Karpas-422 (cell line): Measurements from ENCODE around the gene FAM222A. TPM values are rescaled to one million over a fixed set of nuclear protein-coding genes. Genes with fewer than 3 reads are reported as not detected.

Source experiments
- DNase-seq: peaks from one replicate; pipeline ENCODE4 v3.0.0-alpha.2; 2015
- H2AFZ ChIP-seq: fragments of 200-600 bp; sonication (generic); 2 replicates; pipeline ENCODE4 v1.6.1; 2014; ENCODE audit warnings: antibody characterized with exemption, low read length, mixed read lengths
- H3K27ac ChIP-seq: fragments of 200-600 bp; sonication (generic); 2 replicates; pipeline ENCODE4 v1.5.1; 2014; ENCODE audit warnings: mild to moderate bottlenecking, low read length, moderate library complexity
- H3K27me3 ChIP-seq: fragments of 200-600 bp; sonication (generic); 2 replicates; pipeline ENCODE4 v1.6.1; 2014; ENCODE audit warnings: low read length, mixed read lengths
- H3K36me3 ChIP-seq: fragments of 200-600 bp; sonication (generic); 2 replicates; pipeline ENCODE4 v1.6.1; 2014; ENCODE audit warnings: low read length, mixed read lengths; ENCODE audit not compliant: insufficient read depth
- H3K4me1 ChIP-seq: fragments of 200-600 bp; sonication (generic); 2 replicates; pipeline ENCODE4 v1.6.1; 2014; ENCODE audit warnings: mild to moderate bottlenecking, low read length, mixed read lengths
- H3K4me2 ChIP-seq: fragments of 200-600 bp; sonication (generic); 2 replicates; pipeline ENCODE4 v1.6.1; 2014; ENCODE audit warnings: low read length, low read depth, mild to moderate bottlenecking; ENCODE audit not compliant: poor library complexity, severe bottlenecking
- H3K4me3 ChIP-seq: fragments of 200-600 bp; sonication (generic); 2 replicates; pipeline ENCODE4 v1.5.1; 2014; ENCODE audit warnings: mild to moderate bottlenecking, antibody characterized with exemption, low read length, mixed read lengths
- H3K79me2 ChIP-seq: fragments of 200-600 bp; sonication (generic); 2 replicates; pipeline ENCODE4 v1.6.1; 2014; ENCODE audit warnings: mild to moderate bottlenecking, low read length, mixed read lengths
- H3K9ac ChIP-seq: fragments of 200-600 bp; sonication (generic); 2 replicates; pipeline ENCODE4 v1.6.0; 2014; ENCODE audit warnings: low read length
- H3K9me2 ChIP-seq: fragments of 200-600 bp; sonication (generic), shearing (Covaris generic); replicated peaks from 2 replicates; pipeline ENCODE4 v1.6.0; 2014; ENCODE audit warnings: mild to moderate bottlenecking, low read length, moderate library complexity; ENCODE audit not compliant: insufficient read depth
- H3K9me3 ChIP-seq: fragments of 300-700, 200-600 bp; sonication (generic); 2 replicates; pipeline ENCODE4 v1.6.1; 2014; ENCODE audit warnings: low read length, mixed read lengths
- H4K20me1 ChIP-seq: fragments of 200-600 bp; sonication (generic); 2 replicates; pipeline ENCODE4 v1.6.1; 2014; ENCODE audit warnings: mild to moderate bottlenecking, antibody characterized with exemption, low read length, low read depth; ENCODE audit not compliant: insufficient read depth
- total RNA-seq: library from RNA; depleted of rRNA; stranded (reverse); fragments of >200 nt; shearing (Covaris generic); gene quantifications from 2 replicates; pipeline ENCODE4 v1.2.3, GENCODE V29; 2014; ENCODE audit warnings: low replicate concordance

FAM222A gene
- total RNA-seq, 1 experiment from 2014 or later = 0.11 TPM

DNA sequence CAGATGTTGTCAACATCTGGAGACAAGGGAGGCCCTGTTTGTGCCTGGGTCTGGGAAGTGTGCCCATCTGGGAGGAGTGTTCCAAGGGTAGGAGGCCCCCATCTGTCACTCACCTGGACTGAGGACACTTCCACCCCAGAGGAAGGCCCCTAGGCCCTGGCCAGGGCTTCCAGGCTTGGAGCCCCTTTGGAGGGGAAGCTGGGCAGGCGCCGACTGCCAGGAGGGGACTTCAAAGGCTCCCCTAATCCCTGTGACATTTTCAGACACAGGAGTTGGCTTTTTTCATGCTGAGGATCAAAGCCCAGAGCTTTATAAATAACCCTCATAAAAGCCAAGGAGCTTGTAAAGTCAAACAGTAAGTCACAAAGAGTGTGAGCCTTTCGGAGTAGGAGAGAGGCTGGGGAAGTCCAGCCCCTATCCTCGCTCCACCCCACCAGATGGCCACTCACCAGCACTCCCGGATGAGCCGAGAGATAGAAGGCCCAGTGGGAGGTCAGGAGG is 17.6 kb upstream of the FAM222A start:
- Histone ChIP-seq H3K79me2 (no peaks in the 10 kb centered on the region), H3K4me2 (no peak overlapping the region)
- DNase-seq = no peak

DNA sequence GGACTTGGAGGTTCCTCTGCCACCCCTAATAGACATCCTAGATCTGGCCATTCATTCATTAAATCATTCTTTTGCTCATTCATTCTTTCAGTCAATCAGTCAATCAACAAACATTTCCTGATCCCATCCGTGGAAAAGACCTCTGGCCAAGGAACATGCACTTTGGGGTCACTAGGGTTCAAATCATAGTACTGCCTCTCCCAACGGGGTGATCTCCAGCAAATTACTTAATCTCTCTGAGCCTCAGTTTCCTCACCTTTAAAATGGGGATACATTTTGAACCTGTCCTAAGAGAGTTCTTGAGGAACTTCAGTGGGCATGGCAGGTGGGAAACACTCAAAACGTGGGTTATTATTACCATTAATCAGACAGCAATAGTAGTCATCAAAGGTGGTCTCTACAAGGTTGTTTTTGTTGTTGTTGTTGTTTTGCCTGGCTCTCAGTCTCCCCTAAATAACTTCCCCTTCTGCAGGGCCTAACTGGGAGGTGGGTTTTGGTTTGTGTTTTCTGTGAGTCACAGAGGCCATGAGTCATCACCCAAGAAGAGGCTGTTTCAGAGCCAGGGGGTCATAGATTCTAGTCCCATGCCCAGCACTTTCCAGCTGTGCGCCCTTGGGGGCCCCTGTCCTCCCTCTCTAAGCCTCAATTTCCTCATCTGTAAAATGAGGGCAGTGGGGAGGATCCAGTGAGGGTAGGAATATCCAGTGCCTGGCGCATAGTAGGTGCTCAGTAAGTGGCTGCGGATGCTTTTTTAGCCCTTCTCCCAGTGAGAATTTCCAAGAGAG is 16.9 kb upstream of the FAM222A start:
- no peak for DNase-seq
- no peaks in the 10 kb centered on the region for H4K20me1 ChIP-seq
- H2AFZ ChIP-seq = no peak overlapping the region
- H3K4me2 ChIP-seq = no peak overlapping the region
- no peak overlapping the region for H3K9ac ChIP-seq
- no peaks in the 10 kb centered on the region for H3K9me2 ChIP-seq
- H3K4me1 ChIP-seq = no peaks in the 10 kb centered on the region
- H3K27ac ChIP-seq = no peak overlapping the region
- no peak overlapping the region for H3K4me3 ChIP-seq
- no peaks in the 10 kb centered on the region for H3K9me3 ChIP-seq
- H3K36me3 ChIP-seq = no peaks in the 10 kb centered on the region
- no peaks in the 10 kb centered on the region for H3K79me2 ChIP-seq
- H3K27me3 ChIP-seq = no peaks in the 10 kb centered on the region

More for the DNA sequence above, 17.6 kb upstream of the FAM222A start:
- Histone ChIP-seq H2AFZ (no peak overlapping the region), H3K27ac (no peak overlapping the region), H3K9ac (no peak overlapping the region), H4K20me1 (no peaks in the 10 kb centered on the region), H3K9me2 (no peaks in the 10 kb centered on the region), H3K9me3 (no peaks in the 10 kb centered on the region), H3K36me3 (no peaks in the 10 kb centered on the region), H3K4me1 (no peaks in the 10 kb centered on the region), H3K27me3 (no peaks in the 10 kb centered on the region), H3K4me3 (no peak overlapping the region)

DNA sequence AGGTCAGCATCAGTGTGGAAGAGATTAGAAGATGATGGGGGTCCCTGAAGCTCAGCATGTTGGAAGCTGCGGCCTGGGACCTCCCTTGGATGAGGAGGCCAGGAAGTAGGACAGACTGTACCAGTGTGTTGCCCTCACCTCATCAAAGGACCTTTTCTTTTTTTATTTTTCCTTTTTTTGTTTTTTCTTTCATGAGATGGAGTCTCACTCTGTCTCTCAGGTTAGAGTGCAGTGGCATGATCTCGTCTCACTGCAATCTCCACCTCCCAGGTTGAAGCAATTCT is 16.4 kb upstream of the FAM222A start:
- Histone ChIP-seq H3K9me3 (no peaks in the 10 kb centered on the region), H3K4me2 (no peak overlapping the region), H3K9ac (no peak overlapping the region), H3K36me3 (no peaks in the 10 kb centered on the region), H3K27me3 (no peaks in the 10 kb centered on the region), H2AFZ (no peak overlapping the region), H3K4me3 (no peak overlapping the region), H3K27ac (no peak overlapping the region), H3K9me2 (no peaks in the 10 kb centered on the region), H3K79me2 (no peaks in the 10 kb centered on the region), H4K20me1 (no peaks in the 10 kb centered on the region), H3K4me1 (no peaks in the 10 kb centered on the region)
- no peak for DNase-seq

DNA sequence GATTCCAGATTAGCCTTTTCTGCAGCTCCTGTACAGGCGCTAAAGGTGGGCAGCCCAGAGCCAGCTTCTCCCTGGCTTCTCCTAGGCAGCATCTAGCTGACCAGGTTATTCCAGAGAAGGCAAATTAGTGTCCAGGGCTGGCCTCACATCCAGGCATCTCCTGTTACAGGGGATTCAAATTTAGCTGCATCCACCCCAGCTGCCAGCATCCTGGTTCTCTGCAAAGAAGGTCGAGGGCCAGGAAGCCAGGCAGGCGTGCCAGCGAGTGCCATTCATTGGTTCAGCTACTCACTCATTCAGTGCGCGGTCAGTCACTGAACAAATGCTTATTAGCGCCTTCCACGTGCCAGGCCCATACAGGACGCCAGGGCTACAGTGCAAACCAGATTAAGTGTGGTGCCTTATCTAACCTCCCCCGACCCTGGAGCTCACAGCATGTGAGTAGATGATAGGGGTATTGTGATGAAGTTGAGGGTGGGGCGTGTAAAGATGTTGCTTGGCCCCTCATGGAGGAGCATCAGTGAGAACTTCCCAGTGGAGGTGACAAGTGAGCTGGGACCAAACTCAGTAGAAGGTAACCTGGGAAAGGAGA is 15.7 kb upstream of the FAM222A start:
- no peak overlapping the region for H3K4me3 ChIP-seq
- no peak overlapping the region for H3K9ac ChIP-seq
- no peaks in the 10 kb centered on the region for H3K27me3 ChIP-seq
- H3K4me2 ChIP-seq = no peak overlapping the region
- H3K36me3 ChIP-seq = no peaks in the 10 kb centered on the region
- H3K9me2 ChIP-seq = no peaks in the 10 kb centered on the region
- no peaks in the 10 kb centered on the region for H3K79me2 ChIP-seq
- no peak for DNase-seq
- no peaks in the 10 kb centered on the region for H3K9me3 ChIP-seq
- no peaks in the 10 kb centered on the region for H3K4me1 ChIP-seq
- no peak overlapping the region for H3K27ac ChIP-seq
- no peaks in the 10 kb centered on the region for H4K20me1 ChIP-seq
- no peak overlapping the region for H2AFZ ChIP-seq

DNA sequence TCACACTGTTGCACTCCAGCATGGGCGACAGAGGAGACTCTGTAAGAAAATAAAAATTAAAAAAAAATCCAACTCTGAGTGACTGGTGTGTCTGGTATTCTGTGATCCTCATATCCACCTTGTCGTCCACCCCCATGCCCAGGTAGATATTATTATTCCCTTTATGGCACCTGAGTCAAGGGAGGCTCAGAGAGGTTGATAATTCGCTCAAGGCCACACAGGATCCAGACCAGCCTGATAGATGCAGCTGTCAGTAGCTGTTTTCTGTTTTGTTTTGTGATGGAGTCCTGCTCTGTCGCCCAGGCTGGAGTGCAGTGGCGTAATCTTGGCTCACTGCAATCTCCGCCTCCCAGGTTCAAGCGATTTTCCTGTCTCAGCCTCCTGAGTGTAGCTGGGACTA is 14.8 kb upstream of the FAM222A start:
- H3K4me2 ChIP-seq = no peak overlapping the region
- no peak overlapping the region for H3K9ac ChIP-seq
- no peaks in the 10 kb centered on the region for H3K79me2 ChIP-seq
- H3K27me3 ChIP-seq = no peaks in the 10 kb centered on the region
- no peaks in the 10 kb centered on the region for H3K9me2 ChIP-seq
- no peaks in the 10 kb centered on the region for H3K9me3 ChIP-seq
- no peaks in the 10 kb centered on the region for H4K20me1 ChIP-seq
- H3K36me3 ChIP-seq = no peaks in the 10 kb centered on the region
- no peak overlapping the region for H2AFZ ChIP-seq
- no peaks in the 10 kb centered on the region for H3K4me1 ChIP-seq
- no peak overlapping the region for H3K4me3 ChIP-seq
- H3K27ac ChIP-seq = no peak overlapping the region
- DNase-seq = no peak

DNA sequence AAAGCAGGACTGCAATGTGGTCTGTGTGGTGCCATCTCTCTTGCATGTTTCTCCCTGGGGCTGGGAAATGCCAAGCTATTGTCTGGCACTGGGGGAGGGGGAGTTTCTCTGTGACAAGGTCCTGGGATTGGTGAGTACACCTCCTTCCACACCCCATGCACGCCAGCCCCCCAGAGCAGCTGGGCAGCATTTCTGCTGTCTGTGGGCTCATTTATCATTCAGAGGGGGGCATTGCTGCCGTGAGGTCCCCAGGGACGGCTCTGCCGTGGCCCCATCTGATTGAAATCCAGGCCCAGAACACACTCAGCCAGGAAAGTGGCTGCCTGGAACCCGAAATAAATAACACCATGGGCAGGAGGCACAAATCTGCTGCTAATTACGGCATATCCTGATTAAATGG is 12.6 kb upstream of the FAM222A start:
- Histone ChIP-seq H3K9ac (no peak overlapping the region), H3K4me2 (no peak overlapping the region), H3K27ac (no peak overlapping the region), H2AFZ (no peak overlapping the region), H3K9me2 (no peaks in the 10 kb centered on the region), H4K20me1 (no peaks in the 10 kb centered on the region), H3K4me3 (no peak overlapping the region), H3K4me1 (no peaks in the 10 kb centered on the region), H3K9me3 (no peaks in the 10 kb centered on the region), H3K27me3 (no peaks in the 10 kb centered on the region), H3K79me2 (no peaks in the 10 kb centered on the region), H3K36me3 (no peaks in the 10 kb centered on the region)
- DNase-seq = no peak

DNA sequence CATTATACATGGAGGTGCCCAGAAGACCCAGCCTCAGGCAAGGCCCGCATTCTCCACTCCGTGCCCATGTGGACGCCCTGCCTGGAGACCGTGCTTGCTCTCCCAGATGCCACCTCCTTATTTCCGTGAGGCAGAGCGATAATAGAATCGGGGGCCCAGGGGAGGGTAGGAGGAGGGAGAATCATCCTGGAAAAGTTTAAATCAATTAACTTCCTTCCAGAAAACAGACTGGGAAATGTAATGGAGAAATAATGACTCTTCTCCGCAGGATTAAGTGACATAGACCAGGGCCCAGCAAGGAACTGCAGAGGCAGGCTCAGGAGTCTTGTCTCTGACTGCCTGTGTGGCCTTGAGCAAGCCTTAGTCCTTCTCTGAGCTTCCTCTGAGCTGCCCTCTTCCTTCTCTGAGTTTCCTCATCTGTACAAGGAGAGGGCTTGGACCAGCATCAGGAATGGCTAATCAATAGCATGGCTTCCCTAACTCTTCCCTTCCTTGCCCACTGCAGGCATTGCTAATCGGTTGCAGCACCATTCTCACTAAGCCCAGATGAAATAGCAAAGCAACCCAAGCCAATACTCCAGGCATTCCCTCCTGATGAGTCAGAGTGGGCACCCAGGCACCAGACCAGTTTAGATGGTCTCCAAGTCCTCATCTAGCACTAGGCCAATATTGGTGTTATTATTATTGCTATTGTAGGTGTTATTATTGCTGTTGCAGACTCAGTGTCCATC is 11.3 kb upstream of the FAM222A start:
- Histone ChIP-seq H3K4me1 (peaks cover 1% of the 10 kb centered on the region), H3K79me2 (no peaks in the 10 kb centered on the region), H3K9me3 (no peaks in the 10 kb centered on the region), H3K9me2 (no peaks in the 10 kb centered on the region), H4K20me1 (no peaks in the 10 kb centered on the region), H3K36me3 (no peaks in the 10 kb centered on the region), H2AFZ (no peak overlapping the region), H3K9ac (no peak overlapping the region), H3K27me3 (no peaks in the 10 kb centered on the region), H3K4me3 (no peak overlapping the region), H3K27ac (no peak overlapping the region), H3K4me2 (no peak overlapping the region)
- no peak for DNase-seq

DNA sequence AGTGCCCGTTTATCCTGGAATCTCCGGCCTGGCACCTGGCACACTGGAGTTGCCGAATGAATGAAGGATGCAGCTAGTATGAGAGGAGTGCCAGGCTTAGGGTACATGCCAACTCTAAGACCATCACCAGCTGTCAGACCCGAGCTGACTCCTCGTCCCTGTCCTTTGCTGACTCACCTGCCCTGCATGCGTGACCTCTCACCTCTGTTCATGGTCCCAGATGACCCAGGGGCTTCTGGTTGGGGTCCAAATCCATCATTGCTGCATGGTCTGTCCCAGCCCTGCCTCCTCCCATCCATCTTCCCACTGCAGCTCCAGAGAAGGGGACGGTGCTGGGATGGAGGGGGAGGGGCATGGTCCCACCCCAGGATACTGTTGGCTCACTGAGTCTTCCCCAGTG is 9.9 kb upstream of the FAM222A start:
- Histone ChIP-seq H3K27ac (no peak overlapping the region), H3K9ac (no peak overlapping the region), H3K4me1 (peaks cover 5% of the 10 kb centered on the region)

More for the DNA sequence above, 9.9 kb upstream of the FAM222A start:
- no peaks in the 10 kb centered on the region for H4K20me1 ChIP-seq
- no peaks in the 10 kb centered on the region for H3K27me3 ChIP-seq
- H3K79me2 ChIP-seq = no peaks in the 10 kb centered on the region
- no peaks in the 10 kb centered on the region for H3K9me3 ChIP-seq
- no peaks in the 10 kb centered on the region for H3K36me3 ChIP-seq
- no peak overlapping the region for H3K4me3 ChIP-seq
- no peak overlapping the region for H3K4me2 ChIP-seq
- no peak for DNase-seq
- no peak overlapping the region for H2AFZ ChIP-seq
- no peaks in the 10 kb centered on the region for H3K9me2 ChIP-seq
